Urinary bladder (tissue), 4 donors: ENCODE results near the gene DGAT2. TPM values are rescaled to one million over a fixed set of nuclear protein-coding genes. Genes with fewer than 3 reads are reported as not detected.

Source experiments
- DNase-seq: peaks from one replicate; pipeline ENCODE4 v3.0.0-alpha.2; 2015; ENCODE audit errors: extremely low spot score
- H3K27ac ChIP-seq: one replicate; pipeline ENCODE4 v1.5.1; 2013; ENCODE audit warnings: low read depth, mild to moderate bottlenecking, moderate library complexity
- H3K36me3 ChIP-seq: one replicate; pipeline ENCODE4 v1.6.1; 2013; ENCODE audit warnings: mild to moderate bottlenecking, moderate library complexity; ENCODE audit not compliant: insufficient read depth
- H3K4me1 ChIP-seq: one replicate; pipeline ENCODE4 v1.6.1; 2013; ENCODE audit warnings: mild to moderate bottlenecking, moderate library complexity; ENCODE audit not compliant: insufficient read depth
- H3K4me3 ChIP-seq: one replicate; pipeline ENCODE4 v1.5.1; 2013; ENCODE audit warnings: low read depth, low read length
- WGBS: extraction: QIAGEN DNeasy Blood & Tissue Kit; methylation state at CpG from one replicate; pipeline ENCODE4 v1.1.7; 2013; 5-methylcytosine and 5-hydroxymethylcytosine counted together
- polyA plus RNA-seq: library from polyadenylated mRNA; stranded (reverse); fragments of 200-250 nt; gene quantifications from one replicate; pipeline ENCODE4 v1.2.3, GENCODE V29; 2013
- total RNA-seq: library from RNA; depleted of rRNA; stranded (reverse); fragments of >200 nt; gene quantifications from one replicate; pipeline ENCODE4 v1.2.3, GENCODE V29; 2014
- donor health status: healthy with polysubstance abuse.
- donor health status: healthy.

The DGAT2 gene
- total and polyA plus RNA-seq, 2 donors: 9.5 to 19.4 TPM

DNA sequence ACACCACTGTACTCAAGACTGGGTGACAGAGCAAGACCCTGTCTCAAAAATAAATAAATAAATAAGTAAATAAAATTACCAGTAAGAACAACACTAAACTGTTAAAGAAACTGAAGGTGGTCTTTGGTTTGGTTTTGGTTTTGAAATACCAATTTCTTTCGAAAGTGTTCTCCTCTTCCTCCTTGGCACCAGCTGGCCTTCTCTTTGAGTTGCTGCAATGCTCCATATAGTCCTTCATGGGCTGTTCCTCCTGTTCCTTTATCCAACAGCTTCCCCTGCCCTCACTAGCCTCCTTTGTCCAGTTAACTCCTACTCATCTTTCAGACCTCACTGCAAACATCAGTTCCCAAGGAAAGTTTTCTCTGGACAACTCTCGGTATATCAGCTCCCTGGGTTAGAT lies 41.4 kb downstream of the DGAT2 start:
- no peak for DNase-seq
- H3K27ac ChIP-seq: no peak overlapping the region
- H3K36me3 ChIP-seq: no peaks in the 10 kb centered on the region
- WGBS: 92% methylated on average over 2 of the region's 2 CpGs
- no peak overlapping the region for H3K4me3 ChIP-seq
- H3K4me1 ChIP-seq: no peaks in the 10 kb centered on the region

DNA sequence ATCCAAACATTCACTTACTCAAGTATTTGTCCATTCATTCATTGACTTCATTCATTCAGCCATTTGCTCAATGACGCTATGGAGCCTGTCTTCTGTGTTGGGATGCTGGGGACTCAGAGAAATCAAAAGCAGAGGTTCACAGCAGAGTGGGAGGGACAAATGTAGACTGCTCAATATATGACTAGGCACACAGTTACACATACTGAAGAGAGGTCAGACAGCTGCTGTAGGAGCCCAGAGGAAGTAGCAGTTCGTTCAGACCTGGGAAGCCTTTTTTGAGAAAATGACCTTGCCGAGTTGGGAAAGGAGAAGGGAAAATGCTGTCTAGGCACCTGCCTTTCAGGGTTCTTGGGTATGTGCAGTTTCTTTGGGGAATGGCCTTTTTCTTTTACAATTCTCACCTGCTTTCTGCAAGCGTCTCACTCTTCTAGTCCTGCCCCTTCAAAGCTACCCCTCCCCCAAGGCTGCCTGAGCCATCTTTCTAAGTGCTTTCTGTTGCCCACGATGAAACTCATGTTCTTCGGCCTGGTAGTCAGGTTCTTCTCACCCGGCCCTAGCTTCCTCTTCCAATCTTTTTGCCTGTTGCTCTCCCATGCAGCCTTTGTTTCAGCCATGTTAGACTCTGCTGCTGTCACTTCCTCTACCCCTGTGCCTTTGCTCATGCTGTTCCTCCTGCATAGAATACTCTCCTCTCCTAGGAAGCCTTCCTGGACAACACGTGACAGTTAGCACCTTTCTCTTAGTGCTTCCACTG lies 42.2 kb downstream of the DGAT2 start:
- no peaks in the 10 kb centered on the region for H3K36me3 ChIP-seq
- WGBS: 84% methylated on average over 8 of the region's 8 CpGs
- H3K4me1 ChIP-seq: no peaks in the 10 kb centered on the region
- DNase-seq: no peak
- no peak overlapping the region for H3K4me3 ChIP-seq
- H3K27ac ChIP-seq: no peak overlapping the region

DNA sequence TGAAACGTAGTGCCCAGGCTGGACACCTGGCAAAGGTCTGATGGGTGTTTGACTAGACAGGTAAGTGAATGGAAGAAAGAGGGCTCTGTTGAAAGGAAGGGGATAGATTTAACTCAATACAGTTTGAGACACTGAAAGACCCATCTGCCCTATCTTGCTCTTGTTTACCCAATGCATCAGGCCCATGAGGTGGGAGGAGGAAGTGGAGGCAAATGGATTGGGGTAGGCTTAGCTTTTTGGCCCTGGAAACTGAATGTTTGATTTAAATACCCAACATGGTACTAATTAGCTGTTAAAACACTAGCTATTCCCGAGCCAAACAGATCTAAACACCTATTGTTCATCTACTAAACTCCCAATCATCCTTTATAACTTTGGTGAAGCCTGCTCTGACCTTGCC lies 42.9 kb downstream of the DGAT2 start:
- Histone ChIP-seq H3K4me3 (no peak overlapping the region), H3K36me3 (no peaks in the 10 kb centered on the region), H3K4me1 (no peaks in the 10 kb centered on the region), H3K27ac (no peak overlapping the region)
- no peak for DNase-seq
- WGBS: 69% methylated on average over 2 of the region's 2 CpGs

GRCh38 chr11:75812542-75813040 lies 44.0 kb downstream of the DGAT2 start:
- no peak for DNase-seq
- no peak overlapping the region for H3K27ac ChIP-seq
- no peak overlapping the region for H3K4me3 ChIP-seq
- no peaks in the 10 kb centered on the region for H3K36me3 ChIP-seq
- 73% methylated on average over 2 of the region's 2 CpGs for WGBS
- H3K4me1 ChIP-seq: no peaks in the 10 kb centered on the region

DNA sequence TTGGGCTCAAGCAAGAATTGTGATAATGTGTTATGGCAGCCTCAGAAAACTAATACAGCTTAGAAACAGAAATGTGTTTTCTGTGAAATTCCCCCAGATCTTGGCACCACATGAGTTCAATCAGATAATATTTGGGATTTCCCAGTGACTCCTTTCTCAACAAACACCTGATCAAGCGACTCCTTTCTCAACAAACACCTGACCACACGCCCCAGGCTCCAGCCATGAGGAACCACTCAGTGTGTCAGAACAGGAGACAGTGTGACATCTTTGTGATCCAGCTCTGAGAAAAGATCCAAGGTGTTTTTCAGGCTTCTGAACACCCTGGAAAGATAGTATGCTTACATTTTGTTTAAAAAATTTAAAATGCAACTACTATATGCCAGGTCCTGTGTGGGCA lies 44.5 kb downstream of the DGAT2 start:
- no peak overlapping the region for H3K27ac ChIP-seq
- no peaks in the 10 kb centered on the region for H3K4me1 ChIP-seq
- H3K36me3 ChIP-seq: no peaks in the 10 kb centered on the region
- no peak overlapping the region for H3K4me3 ChIP-seq
- 89% methylated on average over 2 of the region's 2 CpGs for WGBS
- no peak for DNase-seq

- DNase-seq: no peak
- Histone ChIP-seq H3K4me3 (no peak overlapping the region), H3K4me1 (no peaks in the 10 kb centered on the region), H3K27ac (no peak overlapping the region), H3K36me3 (no peaks in the 10 kb centered on the region)
- 78% methylated on average over 1 of the region's 1 CpG for whole genome bisulfite sequencing
Observed at GRCh38 chr11:75813622-75814039, 45.1 kb downstream of the DGAT2 start.

GRCh38 chr11:75814363-75814676 lies 45.7 kb downstream of the DGAT2 start:
- Histone ChIP-seq H3K27ac (peak overlapping the region; percentile 49), H3K4me1 (no peaks in the 10 kb centered on the region), H3K4me3 (peak overlapping the region; percentile 92), H3K36me3 (no peaks in the 10 kb centered on the region)
- no peak for DNase-seq
- 2% methylated on average over 12 of the region's 12 CpGs for WGBS

GRCh38 chr11:75814677-75815344 lies 46.2 kb downstream of the DGAT2 start, which contains the start of gene UVRAG:
Gene UVRAG (plus strand): TSS chr11:75815210. CDS start chr11:75815408, 198 bp downstream.
- no peaks in the 10 kb centered on the region for H3K4me1 ChIP-seq
- under 1% methylated on average over 39 of the region's 39 CpGs for WGBS
- H3K27ac ChIP-seq: peak within 1 kb of the TSS; percentile 89
- peak; percentile 99 for DNase-seq
- H3K36me3 ChIP-seq: no peaks in the 10 kb centered on the region
- peak within 1 kb of the TSS; percentile 92 for H3K4me3 ChIP-seq

GRCh38 chr11:75815345-75816168 lies 47.0 kb downstream of the DGAT2 start:
- Histone ChIP-seq H3K36me3 (no peaks in the 10 kb centered on the region), H3K4me3 (peak overlapping the region; percentile 92), H3K27ac (peak overlapping the region; percentile 89), H3K4me1 (no peaks in the 10 kb centered on the region)
- under 1% methylated on average over 60 of the region's 60 CpGs for WGBS
- no peak for DNase-seq

- DNase-seq: no peak
- H3K36me3 ChIP-seq: no peaks in the 10 kb centered on the region
- 26% methylated on average over 6 of the region's 6 CpGs for WGBS
- no peak overlapping the region for H3K27ac ChIP-seq
- H3K4me3 ChIP-seq: peak overlapping the region; percentile 92
- H3K4me1 ChIP-seq: no peaks in the 10 kb centered on the region
Observed at GRCh38 chr11:75816561-75817239, 48.1 kb downstream of the DGAT2 start.

GRCh38 chr11:75820645-75821044 lies 52.1 kb downstream of the DGAT2 start:
- no peak for DNase-seq
- Histone ChIP-seq H3K27ac (no peak overlapping the region), H3K4me1 (peaks cover 3% of the 10 kb centered on the region), H3K4me3 (no peak overlapping the region), H3K36me3 (no peaks in the 10 kb centered on the region)
- 94% methylated on average over 1 of the region's 1 CpG for WGBS

GRCh38 chr11:75821202-75821601 lies 52.6 kb downstream of the DGAT2 start:
- no peak overlapping the region for H3K4me3 ChIP-seq
- peaks cover 3% of the 10 kb centered on the region for H3K4me1 ChIP-seq
- DNase-seq: no peak
- H3K27ac ChIP-seq: no peak overlapping the region
- no peaks in the 10 kb centered on the region for H3K36me3 ChIP-seq
- WGBS: 96% methylated on average over 5 of the region's 5 CpGs

DNA sequence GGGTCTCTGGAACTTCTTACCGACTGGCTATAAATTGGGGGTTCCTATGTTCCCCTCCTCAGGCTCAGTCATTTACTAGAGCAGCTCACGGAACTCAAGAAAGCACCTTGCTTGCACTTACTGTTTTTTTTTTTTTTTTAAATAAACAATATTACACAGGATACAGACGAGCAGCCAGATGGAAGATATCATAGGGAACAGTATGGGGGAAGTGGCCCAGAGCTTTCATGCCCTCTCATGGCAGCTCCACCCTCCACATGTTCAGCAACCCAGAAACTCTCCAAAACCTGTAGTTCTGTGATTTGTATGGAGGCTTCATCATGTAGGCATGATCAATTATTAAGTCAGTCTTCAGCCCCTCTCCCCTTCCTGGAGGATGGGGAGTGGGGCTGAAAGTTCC lies 54.0 kb downstream of the DGAT2 start:
- Histone ChIP-seq H3K27ac (no peak overlapping the region), H3K36me3 (no peaks in the 10 kb centered on the region), H3K4me3 (no peak overlapping the region), H3K4me1 (peaks cover 3% of the 10 kb centered on the region)
- 41% methylated on average over 3 of the region's 3 CpGs for WGBS
- DNase-seq: no peak
